Endothelial cell of umbilical vein (primary cell): Measurements from ENCODE around the gene VTI1A.

Experiments used
- MAX ChIP-seq: IDR thresholded peaks from 2 replicates; pipeline ENCODE4 v1.6.1; 2011; ENCODE audit not compliant: insufficient read depth, insufficient read length
- POLR2A ChIP-seq: IDR thresholded peaks from 2 replicates; pipeline ENCODE4 v1.6.1; 2012; ENCODE audit warnings: low read depth, mild to moderate bottlenecking, control low read depth, low read length
- TF ChIP-seq, protein P1 (sequence below), 2 donors: IDR thresholded peaks; 1 replicate in 1 of 2; 2 replicates in 1 of 2; pipeline ENCODE4 v1.5.1; 2011; ENCODE audit warnings: low read length in 2 of 2, mild to moderate bottlenecking in 2 of 2, moderate library complexity in 2 of 2, control low read depth in 1 of 2, inconsistent platforms in 1 of 2, low read depth in 1 of 2; ENCODE audit not compliant: insufficient read depth in 1 of 2; ENCODE audit errors: extremely low read depth in 1 of 2

DNA sequence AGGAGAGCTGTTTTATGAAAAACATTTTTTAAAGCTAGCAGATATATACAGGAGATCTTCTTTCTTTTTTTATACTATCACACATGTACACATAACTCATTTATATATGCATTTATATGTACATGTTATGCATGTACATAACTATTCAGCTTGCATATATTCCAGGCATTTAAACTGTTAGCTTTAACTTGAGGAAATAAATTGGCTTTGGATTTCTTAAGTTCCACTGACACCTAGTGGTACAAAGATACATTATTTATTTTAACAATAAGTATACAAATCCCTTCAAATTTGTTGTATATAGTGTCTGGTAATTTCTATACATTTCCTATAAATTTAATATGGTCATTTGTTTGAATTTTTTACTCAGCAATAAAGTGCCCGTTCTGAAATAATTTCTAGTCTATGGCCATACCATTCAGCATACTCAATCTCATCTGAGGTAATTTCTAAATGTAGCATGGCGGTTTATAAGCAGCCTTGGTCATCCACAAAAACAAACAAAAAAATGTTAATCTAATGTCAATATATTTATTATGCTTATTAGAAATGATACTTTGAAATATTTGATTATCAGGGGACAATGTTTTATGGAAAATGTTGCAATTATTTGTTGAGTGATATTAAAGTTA lies 11.9 kb upstream of the VTI1A start:
- TF ChIP-seq POLR2A (no peak), MAX (no peak)
- TF ChIP-seq, protein P1, sequence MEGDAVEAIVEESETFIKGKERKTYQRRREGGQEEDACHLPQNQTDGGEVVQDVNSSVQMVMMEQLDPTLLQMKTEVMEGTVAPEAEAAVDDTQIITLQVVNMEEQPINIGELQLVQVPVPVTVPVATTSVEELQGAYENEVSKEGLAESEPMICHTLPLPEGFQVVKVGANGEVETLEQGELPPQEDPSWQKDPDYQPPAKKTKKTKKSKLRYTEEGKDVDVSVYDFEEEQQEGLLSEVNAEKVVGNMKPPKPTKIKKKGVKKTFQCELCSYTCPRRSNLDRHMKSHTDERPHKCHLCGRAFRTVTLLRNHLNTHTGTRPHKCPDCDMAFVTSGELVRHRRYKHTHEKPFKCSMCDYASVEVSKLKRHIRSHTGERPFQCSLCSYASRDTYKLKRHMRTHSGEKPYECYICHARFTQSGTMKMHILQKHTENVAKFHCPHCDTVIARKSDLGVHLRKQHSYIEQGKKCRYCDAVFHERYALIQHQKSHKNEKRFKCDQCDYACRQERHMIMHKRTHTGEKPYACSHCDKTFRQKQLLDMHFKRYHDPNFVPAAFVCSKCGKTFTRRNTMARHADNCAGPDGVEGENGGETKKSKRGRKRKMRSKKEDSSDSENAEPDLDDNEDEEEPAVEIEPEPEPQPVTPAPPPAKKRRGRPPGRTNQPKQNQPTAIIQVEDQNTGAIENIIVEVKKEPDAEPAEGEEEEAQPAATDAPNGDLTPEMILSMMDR (IDR thresholded peaks at IDR 0.05; ENCODE audit: extremely low read depth in 1 of 2, insufficient read depth in 1 of 2, low read depth in 1 of 2, low read length in 2 of 2) = peak in 1 of 2 donors; percentile 12
